LHCN-M2 (cell line): Measurements from ENCODE around the gene NEFH. TPM values are rescaled to one million over a fixed set of nuclear protein-coding genes. Genes with fewer than 3 reads are reported as not detected.
"Not testable (repeated sequence)": the region's sequence is repeated elsewhere in the genome, so short reads cannot be mapped to it uniquely, and the experiment has no call there.

Experiments used
- DNase-seq: peaks from one replicate; pipeline ENCODE4 v3.0.0-alpha.2; 2012; ENCODE audit warnings: low read depth
- polyA plus RNA-seq: library from polyadenylated mRNA; unstranded; fragments of >200 nt; gene quantifications from one replicate; pipeline ENCODE4 v1.2.1, GENCODE V29; 2012; ENCODE audit warnings: missing spikeins
- total RNA-seq: library from RNA; depleted of rRNA; stranded (reverse); fragments of >200 nt; gene quantifications from 2 replicates; pipeline ENCODE4 v1.2.3, GENCODE V29; 2014; rRNA removed

NEFH gene
- 3.2 and 4.2 TPM in 2 replicates for total RNA-seq
- polyA plus RNA-seq = 6.6 TPM

- no peak for DNase-seq
Measured at GRCh38 chr22:29479417-29480261, at the start of gene NEFH. TSS of gene NEFH (plus strand) at chr22:29480218. CDS start at chr22:29480263, 45 bp downstream.

GRCh38 chr22:29431986-29432385 lies 48.0 kb upstream of the NEFH start:
- no peak for DNase-seq

- no peak for DNase-seq
Measured at GRCh38 chr22:29433856-29434255, 46.2 kb upstream of the NEFH start.

GRCh38 chr22:29434288-29434687 lies 45.7 kb upstream of the NEFH start:
- no peak for DNase-seq

- DNase-seq = no peak
Measured at GRCh38 chr22:29435236-29436136, 44.5 kb upstream of the NEFH start.

GRCh38 chr22:29438283-29438682 lies 41.7 kb upstream of the NEFH start, which contains the start of gene RFPL1:
TSS of gene RFPL1 (plus strand) at chr22:29438583.
- DNase-seq = not testable (repeated sequence)

GRCh38 chr22:29442976-29443375 lies 37.0 kb upstream of the NEFH start:
- no peak for DNase-seq

GRCh38 chr22:29443452-29443851 lies 36.6 kb upstream of the NEFH start:
- no peak for DNase-seq

GRCh38 chr22:29443861-29444792 lies 35.9 kb upstream of the NEFH start:
- no peak for DNase-seq

- no peak for DNase-seq
Measured at GRCh38 chr22:29445508-29445907, 34.5 kb upstream of the NEFH start.

- no peak for DNase-seq
Measured at GRCh38 chr22:29447906-29448305, 32.1 kb upstream of the NEFH start.

- no peak for DNase-seq
Measured at GRCh38 chr22:29449296-29449875, 30.6 kb upstream of the NEFH start.

GRCh38 chr22:29450222-29450621 lies 29.8 kb upstream of the NEFH start:
- DNase-seq = no peak

- no peak for DNase-seq
Measured at GRCh38 chr22:29451863-29452262, 28.2 kb upstream of the NEFH start.

- no peak for DNase-seq
Measured at GRCh38 chr22:29454276-29454675, 25.7 kb upstream of the NEFH start.

- no peak for DNase-seq
Measured at GRCh38 chr22:29456211-29456671, 23.8 kb upstream of the NEFH start.

GRCh38 chr22:29457730-29458129 lies 22.3 kb upstream of the NEFH start:
- DNase-seq = peak; percentile 26

- no peak for DNase-seq
Measured at GRCh38 chr22:29458551-29458950, 21.5 kb upstream of the NEFH start.

GRCh38 chr22:29459773-29460172 lies 20.2 kb upstream of the NEFH start:
- no peak for DNase-seq

- no peak for DNase-seq
Measured at GRCh38 chr22:29461263-29461662, 18.8 kb upstream of the NEFH start.

- no peak for DNase-seq
Measured at GRCh38 chr22:29463629-29464028, 16.4 kb upstream of the NEFH start.
